ENCODE data around the gene FKBP1A.

Gene FKBP1A

DNA sequence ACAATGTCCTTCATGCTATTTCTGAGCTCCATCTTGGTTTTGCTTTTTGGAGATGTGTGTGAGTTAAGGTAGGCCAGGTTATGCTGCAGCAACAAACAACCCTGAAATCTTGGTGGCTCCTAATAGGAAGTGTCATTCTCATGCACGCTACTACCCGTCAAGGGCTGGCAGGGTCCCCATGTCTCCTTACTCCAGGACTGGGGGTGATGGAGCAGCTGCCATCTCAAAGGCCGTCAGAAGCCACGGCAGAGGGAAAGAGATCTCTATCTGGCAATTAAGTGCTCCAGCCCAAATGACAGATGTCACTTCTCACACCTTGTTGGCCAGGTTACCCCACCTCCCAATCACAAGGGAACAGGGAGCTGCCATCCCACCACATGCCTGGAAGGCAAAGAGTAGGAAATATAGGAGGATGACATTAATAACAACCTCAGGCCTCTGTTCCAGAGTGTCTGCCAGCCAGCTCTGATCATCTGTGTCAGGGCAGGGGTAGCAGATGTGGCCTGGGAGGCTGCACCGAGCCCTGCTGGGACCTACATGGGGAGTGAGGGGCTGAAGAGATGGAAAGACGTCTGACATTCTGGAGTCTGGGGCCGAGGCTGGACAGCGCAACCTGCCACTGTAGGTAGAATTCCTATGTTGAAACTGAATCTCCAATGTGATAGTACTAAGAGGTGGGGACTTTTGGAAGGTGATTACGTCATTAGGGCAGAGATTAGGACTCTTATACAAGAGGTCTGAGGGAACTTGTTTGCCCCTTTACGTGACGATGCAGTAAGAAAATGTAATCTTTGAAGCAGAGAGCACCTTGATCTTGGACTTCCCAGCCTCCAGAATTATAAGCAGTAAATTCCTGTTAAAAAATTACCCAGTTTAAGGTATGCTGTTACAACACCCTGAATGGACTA, 59.1 kb downstream of the FKBP1A start:
- DNase-seq (ENCODE audit: low read depth in 3 of 3, low spot score in 1 of 3) = no peak

DNA sequence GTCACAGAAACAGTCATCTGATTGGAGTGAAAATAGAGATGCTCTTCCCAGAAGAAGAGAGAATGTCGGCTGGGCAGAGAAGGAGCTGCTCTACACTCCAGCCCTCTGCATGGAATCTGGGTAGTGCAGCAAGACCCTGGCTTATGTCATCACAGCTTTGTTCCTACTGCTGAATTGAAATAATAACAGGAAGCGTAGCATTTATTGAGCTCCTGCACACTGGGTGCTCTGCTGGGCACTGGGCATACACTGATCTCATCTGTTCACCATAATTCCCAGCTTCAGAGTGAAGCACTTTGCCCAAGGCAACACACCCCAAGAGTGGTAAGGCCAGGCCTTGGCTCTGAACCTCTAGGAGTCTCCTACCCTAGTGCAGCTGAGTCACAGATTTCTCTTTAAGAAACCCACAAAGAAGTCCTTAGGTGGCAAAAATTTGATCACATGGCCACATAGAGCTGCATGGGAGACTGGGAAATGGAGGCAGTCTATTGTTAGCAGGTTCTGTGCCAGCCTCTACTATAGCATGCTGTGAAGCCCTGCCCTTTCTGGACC, 60.0 kb downstream of the FKBP1A start:
- no peak for DNase-seq (ENCODE audit: low read depth in 3 of 3, low spot score in 1 of 3)

DNA sequence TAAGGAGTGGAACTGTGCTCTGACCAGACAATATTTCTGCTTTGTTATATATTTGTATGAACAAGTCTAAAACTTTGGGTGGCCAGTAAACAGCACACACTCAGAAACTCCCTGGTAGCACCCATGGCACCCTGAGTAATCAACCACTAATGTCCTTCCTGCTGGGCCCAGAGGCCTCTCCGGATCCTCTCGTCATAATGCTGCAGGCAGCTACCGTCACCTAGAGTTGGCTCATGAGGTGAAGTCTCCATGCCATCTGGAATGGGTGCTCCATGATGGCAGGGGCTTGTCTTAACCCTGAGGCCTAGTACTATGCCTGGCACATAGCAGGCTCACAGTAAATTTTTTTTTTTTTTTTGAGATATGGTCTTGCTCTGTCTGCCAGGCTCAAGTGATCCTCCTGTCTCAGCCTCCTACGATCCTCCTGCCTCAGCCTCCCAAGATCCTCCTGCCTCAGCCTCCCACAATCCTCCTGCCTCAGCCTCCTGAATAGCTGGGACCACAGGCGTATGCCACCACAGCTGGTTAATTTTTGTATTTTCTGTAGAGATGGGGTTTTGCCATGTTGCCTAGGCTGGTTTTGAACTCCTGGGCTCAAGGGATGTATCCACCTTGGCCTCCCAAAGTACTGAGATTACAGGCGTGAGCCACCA, 60.9 kb downstream of the FKBP1A start:
- DNase-seq (ENCODE audit: low read depth in 3 of 3, low spot score in 1 of 3) = no peak

DNA sequence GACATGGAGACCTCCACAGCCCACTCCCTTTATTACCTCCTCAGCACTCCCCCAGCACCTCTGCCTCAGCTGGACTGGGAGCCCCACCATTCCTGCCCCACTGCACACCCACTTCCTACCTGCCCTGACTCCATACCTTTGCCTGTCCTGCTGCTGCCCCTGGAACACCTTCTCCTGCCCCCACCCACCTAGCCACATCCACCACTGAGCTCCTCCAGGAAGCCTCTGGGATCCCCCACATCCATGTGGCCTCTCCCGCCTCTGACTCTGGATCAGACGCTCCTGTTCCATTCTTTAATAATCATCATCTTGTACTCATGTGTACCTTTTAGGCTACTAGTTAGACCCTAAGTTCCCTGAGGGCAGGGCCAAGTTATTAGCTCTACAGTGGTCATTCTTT, 61.8 kb downstream of the FKBP1A start:
- no peak for DNase-seq (ENCODE audit: low read depth in 3 of 3, low spot score in 1 of 3)

DNA sequence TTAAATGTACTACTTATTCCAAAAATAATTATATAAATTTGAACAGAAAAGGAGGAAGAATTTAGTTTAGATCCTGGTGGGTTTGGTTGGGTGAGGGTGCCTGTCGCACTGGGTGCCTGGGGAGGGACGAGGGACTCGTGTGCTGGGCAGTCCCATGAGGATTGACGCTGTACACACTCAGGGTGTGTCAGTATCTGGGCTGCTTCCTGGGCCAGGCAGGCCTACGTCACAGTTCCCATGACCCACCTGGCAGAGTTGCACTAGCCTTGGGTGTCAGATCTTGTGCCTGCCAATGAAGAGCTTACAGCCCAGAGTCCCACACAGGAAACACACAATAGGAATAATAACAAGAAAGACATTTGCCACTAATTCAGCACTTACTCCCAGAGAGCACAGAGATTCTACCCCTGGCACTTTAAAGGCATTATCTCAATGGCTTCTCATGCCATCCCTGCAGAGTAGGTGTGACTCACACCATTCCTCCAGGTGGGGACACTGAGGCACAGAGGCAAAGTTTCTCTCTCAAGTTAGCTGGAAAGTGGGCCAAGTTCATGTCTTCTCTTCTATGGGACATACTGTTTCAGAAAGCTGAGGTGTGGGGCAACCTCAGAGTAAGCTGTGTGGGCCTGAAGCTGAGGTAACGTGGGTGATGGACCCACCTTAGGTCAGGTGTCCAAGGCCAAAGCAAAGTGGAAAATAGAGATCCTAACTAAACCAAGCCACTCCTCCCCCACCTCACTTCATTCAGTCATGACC, 62.6 kb downstream of the FKBP1A start:
- DNase-seq (ENCODE audit: low read depth in 3 of 3, low spot score in 1 of 3) = no peak

DNA sequence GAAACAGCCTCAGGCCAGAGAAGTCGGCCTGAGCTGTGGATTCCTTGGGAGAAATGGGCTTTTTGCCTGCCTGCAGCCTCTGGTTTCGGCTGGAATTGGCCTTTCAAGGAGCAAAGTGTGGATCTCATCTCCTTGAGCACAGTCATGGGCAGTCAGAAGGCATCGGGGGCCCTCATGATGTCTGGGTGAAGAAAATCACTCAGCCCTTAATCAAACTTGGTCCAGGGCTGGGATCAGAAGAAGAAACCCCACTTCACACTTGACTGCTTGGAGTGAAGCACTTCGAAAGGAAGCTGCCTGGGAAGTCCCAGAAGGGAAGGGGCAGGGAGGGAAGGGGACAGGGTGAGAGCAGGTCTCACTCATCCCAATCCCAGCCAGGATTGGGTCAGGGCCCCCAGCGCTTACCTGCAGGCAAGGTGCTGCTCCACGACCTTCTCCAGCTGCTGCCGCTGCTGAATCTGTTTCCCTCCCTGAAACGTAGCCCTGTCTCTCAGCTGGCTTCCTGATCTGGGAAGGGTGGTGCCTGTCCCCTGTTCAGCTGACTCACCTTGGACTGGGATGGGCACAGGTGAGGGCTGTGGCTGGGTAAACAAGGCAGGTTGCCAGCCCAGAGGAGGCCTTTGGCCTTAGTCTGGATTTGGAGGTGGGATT, 64.0 kb downstream of the FKBP1A start, which contains the start of gene SDCBP2:
TSS of gene SDCBP2 (minus strand) at position 460 of the 651 bp plus-strand sequence. CDS start 8,723 bp downstream, outside the sequence.
- no peak for DNase-seq (ENCODE audit: low read depth in 3 of 3, low spot score in 1 of 3)

DNA sequence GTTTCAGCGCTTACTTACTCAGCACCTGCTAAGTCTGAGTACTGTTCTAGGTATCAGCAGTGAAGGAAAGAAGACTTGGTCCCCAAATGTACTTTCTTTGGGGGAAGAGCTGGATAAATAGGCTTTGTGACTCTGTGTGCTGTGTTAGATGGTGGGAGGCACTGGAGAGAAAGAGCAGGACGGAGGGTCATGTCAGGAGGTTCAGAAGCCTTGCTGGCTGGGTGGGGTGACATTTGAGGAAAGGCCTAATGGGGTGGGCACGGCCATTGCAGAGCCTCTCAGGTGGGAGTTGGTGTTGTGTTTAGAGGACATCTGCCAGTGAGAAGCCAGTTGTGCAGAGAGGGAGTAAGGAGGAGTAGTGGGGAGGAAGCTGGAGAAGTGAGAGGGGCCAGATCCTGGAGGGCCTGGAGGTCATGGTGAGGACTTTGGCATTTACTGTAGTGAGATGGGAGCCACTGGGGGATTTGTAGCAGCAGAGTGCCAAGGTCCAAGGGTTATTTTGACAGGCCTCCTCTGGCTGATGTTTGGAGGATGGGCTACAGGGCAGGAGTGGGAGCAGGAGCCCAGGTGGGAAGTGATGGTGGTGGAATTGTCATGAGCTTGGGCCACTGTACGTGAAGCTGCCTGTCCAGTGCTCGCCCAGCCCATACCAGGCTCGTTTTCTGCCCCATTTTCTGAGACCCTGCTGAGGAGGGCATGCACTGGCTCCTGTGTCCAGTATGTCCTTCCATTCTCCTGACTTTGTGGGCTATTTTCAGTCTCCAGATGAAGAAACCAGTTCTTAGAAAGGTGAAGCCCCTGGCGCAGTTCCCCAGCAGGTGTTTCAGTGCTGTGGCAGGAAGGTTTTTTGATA, 64.8 kb downstream of the FKBP1A start:
- no peak for DNase-seq (ENCODE audit: low read depth in 3 of 3, low spot score in 1 of 3)

DNA sequence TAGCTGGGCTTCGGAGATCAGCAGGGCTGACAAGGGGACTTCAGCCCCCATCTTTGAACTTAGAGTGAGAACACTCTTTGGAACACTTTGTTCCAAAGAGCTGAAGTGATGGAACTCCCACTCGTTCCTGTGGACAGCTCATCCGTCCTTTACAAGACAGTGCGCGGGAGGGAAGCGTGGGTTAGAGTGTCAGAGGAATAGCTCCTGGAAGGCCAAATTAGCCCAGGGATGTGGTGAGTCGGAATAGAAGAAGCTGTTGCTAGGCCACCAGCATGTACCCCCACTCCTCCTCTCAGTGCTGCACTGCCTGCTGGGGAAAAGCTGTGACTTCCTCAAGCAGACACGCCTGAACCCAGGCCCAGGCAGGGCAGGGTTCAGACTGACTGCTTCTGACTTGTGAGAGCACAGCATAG, 65.6 kb downstream of the FKBP1A start:
- DNase-seq (ENCODE audit: low read depth in 3 of 3, low spot score in 1 of 3) = no peak

DNA sequence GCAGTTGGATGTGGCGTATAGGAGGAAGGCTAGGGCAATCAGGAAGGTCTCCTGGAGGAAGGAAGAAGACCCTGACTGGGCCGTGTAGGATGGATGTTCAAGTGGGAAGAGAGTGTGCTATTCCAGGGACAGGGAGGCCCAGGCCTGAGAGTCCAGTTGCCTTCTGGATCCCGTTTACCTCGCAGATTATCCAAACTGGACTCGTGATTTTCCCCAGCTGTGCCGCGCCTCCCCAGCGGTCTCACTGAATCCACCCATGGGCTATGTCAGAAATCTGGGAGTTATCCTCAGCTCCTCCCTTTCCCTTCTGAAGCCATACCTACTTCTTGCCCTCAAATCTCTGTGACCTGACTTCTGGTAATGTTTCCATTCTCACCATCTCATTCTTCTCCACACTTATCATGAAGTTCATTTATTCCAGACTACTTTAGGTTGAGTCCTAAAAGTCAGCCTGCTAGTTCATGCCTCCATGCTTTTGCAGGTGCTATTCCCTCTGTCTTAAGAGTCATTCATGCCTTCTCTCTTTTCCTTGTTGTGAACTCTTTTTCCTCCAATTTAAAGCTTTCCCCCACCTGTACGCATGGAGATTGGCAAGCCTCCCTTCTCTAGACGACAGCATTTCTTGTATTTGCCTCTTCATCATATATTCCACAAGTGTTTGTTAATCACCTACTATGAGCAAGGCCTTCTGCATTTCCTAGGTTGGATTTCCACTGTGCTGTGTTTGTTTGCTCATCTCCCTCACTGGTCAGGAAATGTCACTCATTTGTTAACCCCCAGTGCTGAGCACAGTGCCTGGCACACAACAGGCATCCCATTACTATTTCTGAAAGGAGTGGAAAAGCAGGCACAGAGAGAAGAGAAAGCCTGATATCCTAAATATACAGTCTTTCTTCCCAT, 66.6 kb downstream of the FKBP1A start:
- no peak for DNase-seq (ENCODE audit: low read depth in 3 of 3, low spot score in 1 of 3)

DNA sequence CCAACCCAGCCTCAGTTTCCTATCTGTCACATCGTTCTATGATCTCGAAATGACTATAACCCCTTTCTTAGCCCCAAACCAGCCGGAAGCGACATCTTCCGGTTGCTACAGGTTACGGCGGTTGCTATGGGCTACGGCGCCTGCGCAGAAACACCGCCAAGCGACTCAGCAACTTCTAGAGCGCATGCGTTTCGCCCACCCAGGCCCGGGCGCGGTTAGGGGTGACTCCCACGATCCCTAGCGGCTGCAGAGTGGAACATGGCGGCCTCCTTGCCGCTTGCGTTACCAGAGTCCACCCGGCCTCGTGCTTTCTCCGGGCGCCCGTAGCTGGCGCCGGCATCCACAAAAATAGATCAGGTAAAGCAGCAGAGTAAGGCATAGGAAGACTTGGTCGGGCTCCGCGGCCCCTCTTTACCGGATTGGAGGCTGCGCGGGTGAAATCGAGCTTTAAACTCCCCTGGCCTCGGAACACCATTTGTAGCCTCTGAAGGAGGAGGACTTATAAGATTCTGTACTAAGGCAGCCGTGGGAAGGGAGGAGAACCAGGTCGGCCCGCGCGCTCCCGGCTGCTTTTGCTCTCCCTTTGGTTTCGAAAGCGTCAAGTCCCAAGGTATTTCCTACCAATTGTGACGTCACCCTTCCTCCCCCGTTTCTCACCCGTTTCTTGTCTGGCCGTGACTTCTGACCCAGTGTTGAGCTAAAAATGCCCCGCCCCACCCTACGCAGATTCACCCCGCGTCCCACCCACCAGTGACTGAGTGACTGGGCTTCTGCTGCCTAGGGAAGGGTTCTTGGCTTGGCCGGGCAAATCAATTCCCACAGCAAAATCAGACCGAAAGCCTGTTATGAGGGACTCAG, 67.5 kb downstream of the FKBP1A start:
- DNase-seq (ENCODE audit: low read depth in 3 of 3, low spot score in 1 of 3) = peak; percentile 98 to 99 (median 99)

DNA sequence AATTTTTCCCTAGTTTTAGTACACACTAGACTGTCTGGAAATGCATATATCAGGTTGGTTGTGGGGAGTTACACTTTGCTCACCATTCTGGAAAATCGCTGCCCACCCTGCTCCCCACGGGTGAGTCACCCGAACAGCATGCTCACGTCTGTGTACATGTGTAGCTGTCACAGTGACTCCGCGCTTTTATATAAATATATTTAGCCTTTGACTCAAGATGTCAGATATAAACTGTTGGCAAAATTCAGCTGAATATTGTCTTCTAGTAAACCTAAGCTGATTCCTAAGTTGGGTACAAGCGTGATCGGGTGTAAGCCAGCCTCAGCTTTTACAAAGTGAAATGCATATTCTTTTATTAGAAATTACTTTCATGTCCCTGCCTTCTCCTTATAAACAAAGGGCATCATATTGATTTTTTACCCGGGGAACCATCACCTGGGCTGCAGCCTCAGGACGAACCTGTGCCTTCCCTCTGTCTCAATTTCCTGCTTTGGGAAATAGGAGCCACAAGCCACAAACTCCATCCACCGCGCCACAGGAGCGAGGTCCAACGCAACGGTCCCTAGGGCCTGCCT, 68.2 kb downstream of the FKBP1A start:
- DNase-seq (ENCODE audit: low read depth in 3 of 3, low spot score in 1 of 3) = no peak

DNA sequence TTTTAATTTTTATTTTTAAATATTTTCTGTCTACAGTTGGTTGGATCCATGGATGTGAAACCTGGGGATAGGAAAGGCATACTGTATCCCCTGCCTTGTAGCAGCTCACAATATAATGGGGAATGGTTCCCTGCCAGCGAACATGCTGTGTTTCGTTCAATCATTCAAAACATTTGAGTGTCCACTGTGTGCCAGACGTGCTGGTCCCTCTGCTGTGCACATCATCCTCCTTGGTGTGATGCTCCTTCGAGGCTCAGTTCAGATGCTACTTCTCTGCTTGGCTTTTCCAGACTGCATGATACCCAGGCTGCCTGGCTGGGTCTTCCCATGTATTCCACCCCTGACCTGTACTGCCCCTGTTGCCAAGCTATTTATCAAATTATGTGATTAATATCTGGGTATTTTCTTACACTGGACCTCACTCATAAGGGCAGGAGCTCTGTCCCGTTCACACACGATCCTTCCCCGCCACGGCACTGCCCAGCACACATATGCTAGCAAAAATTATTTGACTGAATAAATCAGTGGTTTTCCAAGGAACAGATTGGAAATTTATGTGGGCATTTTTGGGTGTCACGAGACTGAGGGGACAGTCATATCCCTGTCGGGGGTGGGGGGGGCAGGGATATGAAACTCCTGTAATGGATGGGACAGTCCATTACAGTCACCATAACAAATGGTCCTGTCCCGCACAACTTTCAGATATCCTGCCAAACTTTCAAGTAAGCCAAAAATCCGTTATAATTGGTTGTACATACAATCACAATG, 68.8 kb downstream of the FKBP1A start:
- no peak for DNase-seq (ENCODE audit: low read depth in 3 of 3, low spot score in 1 of 3)

DNA sequence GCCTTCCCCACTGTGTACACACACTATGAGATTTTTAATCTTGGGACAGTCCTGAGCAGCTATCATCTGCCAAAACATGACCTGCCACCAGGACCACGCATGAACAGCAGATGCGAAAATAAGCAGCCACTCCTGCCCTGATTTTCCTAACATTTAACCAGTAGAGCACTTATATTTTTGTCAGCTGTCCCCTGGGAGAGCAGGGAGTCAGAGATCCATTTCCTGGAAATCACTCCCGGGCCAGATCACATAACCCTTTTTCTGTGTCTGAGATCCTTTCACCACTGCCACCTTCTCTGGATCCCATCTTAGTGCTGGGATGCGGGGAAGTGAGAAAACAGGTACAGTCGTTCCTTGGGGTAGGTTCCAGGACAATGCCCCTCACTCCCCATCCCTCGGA, 69.6 kb downstream of the FKBP1A start:
- no peak for DNase-seq (ENCODE audit: low read depth in 3 of 3, low spot score in 1 of 3)

DNA sequence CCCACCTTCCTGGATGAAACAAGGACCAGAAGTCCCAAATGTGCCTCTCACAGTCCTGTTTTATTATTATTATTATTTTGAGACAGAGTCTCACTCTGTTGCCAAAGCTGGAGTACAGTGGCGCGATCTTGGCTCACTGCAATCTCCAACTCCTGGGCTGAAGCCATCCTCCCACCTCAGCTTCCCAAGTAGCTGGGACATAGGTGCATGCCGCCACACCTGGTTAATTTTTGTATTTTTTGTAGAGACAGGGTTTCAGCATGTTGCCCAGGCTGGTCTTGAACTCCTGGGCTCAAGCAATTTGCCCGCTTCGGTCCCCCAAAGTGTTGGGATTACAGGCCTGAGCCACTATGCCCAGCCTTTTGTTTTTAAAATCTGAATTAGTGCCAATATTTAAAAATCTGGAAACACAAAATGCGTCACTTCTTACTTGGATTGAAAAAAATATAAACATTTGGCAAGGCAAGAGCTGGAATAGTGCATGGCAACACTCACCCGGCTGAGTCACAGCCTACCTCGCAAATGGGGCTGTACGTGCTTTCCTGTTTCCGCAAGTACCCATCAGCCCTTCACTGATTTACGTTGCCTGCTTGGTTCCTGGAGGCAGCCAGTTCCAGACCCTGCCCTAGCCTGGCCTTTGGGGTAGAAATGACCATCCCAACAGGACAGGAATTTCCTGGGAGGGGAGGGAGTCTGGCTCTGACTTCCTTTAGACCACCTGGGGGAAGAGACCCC, 70.2 kb downstream of the FKBP1A start:
- DNase-seq (ENCODE audit: low read depth in 3 of 3, low spot score in 1 of 3) = no peak

DNA sequence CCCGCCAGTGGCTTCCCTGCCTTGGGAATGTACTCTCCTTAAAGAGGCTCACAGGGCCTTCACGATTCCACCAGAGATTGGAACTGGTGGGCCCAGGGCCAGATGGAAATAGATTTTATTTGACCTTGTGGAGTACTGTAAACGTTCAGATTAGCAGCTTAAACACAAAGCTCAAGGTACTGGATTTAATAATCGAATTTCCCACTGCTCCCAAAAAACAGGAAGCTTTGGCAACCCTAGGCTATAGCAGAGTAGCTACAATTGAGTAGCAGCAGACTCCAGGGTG, 71.3 kb downstream of the FKBP1A start:
- no peak for DNase-seq (ENCODE audit: low read depth in 3 of 3, low spot score in 1 of 3)

DNA sequence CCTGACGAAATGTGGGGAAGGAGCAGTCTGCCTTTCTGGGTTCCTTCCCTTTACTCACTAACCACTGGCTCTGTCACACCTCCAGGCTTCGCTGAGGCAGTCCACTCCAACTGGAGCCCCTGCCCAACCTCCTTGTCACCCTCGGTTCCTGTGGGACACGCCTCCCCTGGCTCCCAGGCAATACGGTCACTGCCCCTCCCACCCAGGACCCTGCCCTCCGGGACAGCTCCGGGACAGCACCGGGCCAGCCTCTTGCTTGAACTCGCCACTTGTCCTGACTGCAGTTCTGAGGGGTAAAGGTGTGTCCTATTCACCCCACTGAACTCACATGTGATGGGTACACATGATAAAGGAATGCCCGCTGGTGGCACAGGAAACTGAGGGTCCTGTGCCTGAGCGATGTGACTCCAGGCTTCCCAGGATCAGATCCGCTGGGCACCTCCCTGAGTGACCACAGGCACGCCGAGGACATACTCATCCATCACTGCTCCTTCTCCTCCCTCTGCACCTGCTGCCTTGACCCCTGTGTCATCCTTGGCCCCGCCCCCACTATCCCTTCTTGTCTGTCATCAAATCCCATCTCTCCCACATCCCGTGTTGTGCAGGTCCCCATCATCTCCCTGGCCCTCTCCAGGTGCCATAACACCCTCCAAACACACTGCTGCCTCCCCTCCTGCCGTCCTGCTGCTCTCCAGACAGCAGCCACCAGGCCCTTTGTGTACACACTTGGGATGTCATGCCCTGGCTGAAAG, 71.8 kb downstream of the FKBP1A start:
- no peak for DNase-seq (ENCODE audit: low read depth in 3 of 3, low spot score in 1 of 3)

Data from stimulated activated CD4-positive, alpha-beta T cell treated with anti-CD3 and anti-CD28 coated beads, TNF-alpha, amount 100 ng/mL, for 1 hour (primary cell).